HepG2 (cell line): ENCODE results near the gene UTS2R. TPM values are rescaled to one million over a fixed set of nuclear protein-coding genes. Genes with fewer than 3 reads are reported as not detected.

Experiments used
- ATAC-seq: fragments of 200-7000 bp; cut with Tn5 transposase; 3 replicates; pipeline ENCODE4 v1.9.1; 2020; ENCODE audit warnings: mild to moderate bottlenecking, moderate library complexity
- BruUV-seq: library from RNA; stranded (reverse); fragments of 400-500 nt; replicated peaks from 2 replicates; lab custom pipeline; 2021; lab: Mats Ljungman, UMichigan
- CTCF ChIA-PET: fragments of 300-600 bp; formaldehyde crosslinking; extraction: SDS; loops from one replicate; lab custom pipeline; 2021; ENCODE audit warnings: low total read pairs, inconsistent platforms, low intra/inter-chr PET ratio; lab: Yijun Ruan, JAX
- POLR2A ChIA-PET: fragments of 350-600 bp; sonication (Branson Sonifier 250); formaldehyde crosslinking; loops from one replicate; lab custom pipeline; 2020; ENCODE audit warnings: antibody characterized with exemption, inconsistent platforms; lab: Yijun Ruan, JAX
- DNase-seq: peaks from one replicate; pipeline ENCODE4 v3.0.0-alpha.2; 2015; ENCODE audit warnings: low spot score
- FAIRE-seq: peaks from 3 replicates; lab custom pipeline; 2011; peaks lifted over from hg19 to GRCh38; lab: Jason Lieb, UNC
- H2AFZ ChIP-seq: one replicate; pipeline ENCODE4 v1.6.1; 2011; ENCODE audit warnings: low read length, inconsistent platforms
- H3K27ac ChIP-seq: fragments of 300-600 bp; 3 replicates; pipeline ENCODE4 v1.8.0; 2011; ENCODE audit warnings: mixed run types, mild to moderate bottlenecking, mixed read lengths, low read length, inconsistent platforms; ENCODE audit not compliant: insufficient read depth; ENCODE audit errors: extremely low read length
- H3K27me3 ChIP-seq, 2 experiments: fragments of 200-600 bp in 1 of 2; 2 replicates in 1 of 2; 3 replicates in 1 of 2; pipeline versions ENCODE4 v1.6.0 to v1.8.0; 2011; ENCODE audit warnings: low read length in 2 of 2, mild to moderate bottlenecking in 2 of 2, moderate library complexity in 2 of 2, inconsistent platforms in 1 of 2; ENCODE audit not compliant: insufficient read depth in 2 of 2, control insufficient read depth in 1 of 2
- H3K36me3 ChIP-seq, 2 experiments: fragments of 200-600 bp in 1 of 2; replicated peaks in 1 of 2; 2 replicates in 1 of 2; 3 replicates in 1 of 2; pipeline versions ENCODE4 v1.5.1 to v1.8.0; 2011; ENCODE audit warnings: low read length in 2 of 2, inconsistent platforms in 1 of 2; ENCODE audit not compliant: insufficient read depth in 2 of 2, control insufficient read depth in 1 of 2
- H3K4me1 ChIP-seq: 2 replicates; pipeline ENCODE4 v1.5.1; 2012; ENCODE audit warnings: low read length, inconsistent platforms; ENCODE audit not compliant: insufficient read depth
- H3K4me2 ChIP-seq: 2 replicates; pipeline ENCODE4 v1.6.0; 2011; ENCODE audit warnings: low read depth, low read length, inconsistent platforms
- H3K4me3 ChIP-seq, 3 experiments: fragments of 200-600 bp in 1 of 3; sonication (generic), shearing (Covaris generic) in 1 of 3; replicated peaks in 1 of 3; 2 replicates each; pipeline ENCODE4 v1.5.1; 2011 to 2016; ENCODE audit warnings: low read length in 3 of 3, inconsistent platforms in 2 of 3, low read depth in 2 of 3, mild to moderate bottlenecking in 2 of 3, control low read depth in 1 of 3, mixed read lengths in 1 of 3; ENCODE audit not compliant: insufficient read depth in 1 of 3
- H3K79me2 ChIP-seq: one replicate; pipeline ENCODE4 v1.6.1; 2011; ENCODE audit warnings: low read length, inconsistent platforms; ENCODE audit not compliant: insufficient read depth
- H3K9ac ChIP-seq: 2 replicates; pipeline ENCODE4 v1.6.0; 2011; ENCODE audit warnings: mild to moderate bottlenecking, low read depth, low read length, inconsistent platforms; ENCODE audit not compliant: insufficient read depth
- H3K9me3 ChIP-seq: 2 replicates; pipeline ENCODE4 v1.5.1; 2012; ENCODE audit warnings: mild to moderate bottlenecking, low read length
- H4K20me1 ChIP-seq: 2 replicates; pipeline ENCODE4 v1.6.0; 2011; ENCODE audit warnings: inconsistent platforms, mild to moderate bottlenecking, low read length, moderate library complexity; ENCODE audit not compliant: insufficient read depth
- ATM ChIP-seq: fragments of 450-650 bp; IDR thresholded peaks from 2 replicates; pipeline ENCODE4 v1.7.1; 2017; ENCODE audit warnings: mild to moderate bottlenecking, borderline replicate concordance
- CEBPB ChIP-seq: IDR thresholded peaks from 2 replicates; pipeline ENCODE4 v1.6.1; 2011; ENCODE audit warnings: low read depth, low read length, improper control_type of control experiment, borderline replicate concordance
- EP300 ChIP-seq, 3 experiments: sonication (generic) in 1 of 3; formaldehyde crosslinking in 1 of 3; IDR thresholded peaks; 2 replicates each; pipeline versions ENCODE4 v1.5.1 to v1.6.1; 2011 to 2020; ENCODE audit warnings: low read depth in 2 of 3, low read length in 2 of 3, borderline replicate concordance in 1 of 3, improper control_type of control experiment in 1 of 3, mild to moderate bottlenecking in 1 of 3, missing genetic modification reagents in 1 of 3, moderate library complexity in 1 of 3
- FIP1L1 ChIP-seq: fragments of 200-400 bp; formaldehyde crosslinking; IDR thresholded peaks from 2 replicates; pipeline ENCODE4 v1.6.1; 2018; ENCODE audit warnings: low read depth, mild to moderate bottlenecking, low read length, moderate library complexity, borderline replicate concordance; ENCODE audit not compliant: insufficient read depth
- PHB2 ChIP-seq: fragments of 450-650 bp; IDR thresholded peaks from 2 replicates; pipeline ENCODE4 v1.6.1; 2018; ENCODE audit not compliant: partially characterized antibody
- PITX1 ChIP-seq: sonication (generic); formaldehyde crosslinking; IDR thresholded peaks from 2 replicates; pipeline ENCODE4 v1.5.1; 2020; ENCODE audit warnings: mild to moderate bottlenecking, missing genetic modification reagents
- RXRA ChIP-seq: sonication (generic); formaldehyde crosslinking; IDR thresholded peaks from 2 replicates; pipeline ENCODE4 v1.5.1; 2020; ENCODE audit warnings: missing genetic modification reagents
- SMAD3 ChIP-seq: sonication (generic); formaldehyde crosslinking; IDR thresholded peaks from 2 replicates; pipeline ENCODE4 v1.4.0; 2020; ENCODE audit warnings: missing genetic modification reagents
- ZEB1 ChIP-seq: IDR thresholded peaks from 2 replicates; pipeline ENCODE4 v1.6.1; 2012; ENCODE audit warnings: mild to moderate bottlenecking, low read depth, inconsistent platforms; ENCODE audit not compliant: insufficient replicate concordance
- ZNF607 ChIP-seq: sonication (generic); formaldehyde crosslinking; IDR thresholded peaks from 2 replicates; pipeline ENCODE4 v1.5.1; 2020; ENCODE audit warnings: missing genetic modification reagents, mild to moderate bottlenecking, borderline replicate concordance
- ZNF616 ChIP-seq: sonication (generic); formaldehyde crosslinking; IDR thresholded peaks from 2 replicates; pipeline ENCODE4 v1.5.0; 2020; ENCODE audit warnings: low read depth, mild to moderate bottlenecking, missing genetic modification reagents
- ZNF83 ChIP-seq: sonication (generic); formaldehyde crosslinking; IDR thresholded peaks from 2 replicates; pipeline ENCODE4 v1.4.0; 2020; ENCODE audit warnings: missing genetic modification reagents, mild to moderate bottlenecking, borderline replicate concordance
- WGBS: methylation state at CpG from one replicate; pipeline ENCODE4 v1.1.6; 2017; ENCODE audit warnings: low lambda C conversion rate; 5-methylcytosine and 5-hydroxymethylcytosine counted together
- in situ Hi-C: cut with HindIII; loops from 2 replicates; pipeline ENCODE4 v1.10.0; 2017; ENCODE audit warnings: low pct_unique_long_range_greater_than_20kb; ENCODE audit not compliant: extremely low pct_ligation_motif_present
- intact Hi-C: fragments of 100-400 bp; cut with micrococcal nuclease; formaldehyde crosslinking; loops from one replicate; pipeline ENCODE4 v1.10.0; 2022; ENCODE audit not compliant: unreplicated experiment
- polyA plus RNA-seq, 8 experiments: library from polyadenylated mRNA; depleted of rRNA in 3 of 8; stranded (reverse) in 7 of 8; unstranded in 1 of 8; fragments of >200 nt; fragmentation: Illumina TruSeq in 4 of 8; extraction: Trizol in 4 of 8; gene quantifications; 2 replicates each; pipeline versions ENCODE4 v1.2.1 to v1.2.3, GENCODE V29; 2011 to 2016; ENCODE audit warnings: low read depth in 4 of 8, missing spikeins in 1 of 8, mixed read lengths in 1 of 8; ENCODE audit not compliant: insufficient read depth in 1 of 8
- total RNA-seq, 5 experiments: library from RNA; depleted of rRNA; stranded (reverse); fragments of >200 nt; fragmentation: Illumina TruSeq; extraction: Trizol; gene quantifications; 2 replicates each; pipeline ENCODE4 v1.2.3, GENCODE V29; 2016; ENCODE audit warnings: low read depth in 1 of 5
- TF ChIP-seq, protein P1 (sequence below): sonication (generic); formaldehyde crosslinking; IDR thresholded peaks from 2 replicates; pipeline ENCODE4 v1.4.0; 2020; ENCODE audit warnings: mild to moderate bottlenecking, missing genetic modification reagents, borderline replicate concordance

UTS2R gene
- total and polyA plus RNA-seq, 2 of the 13 experiments (the other 11 are each of a cell fraction or from before 2014, with no cell fraction given), result 0.13 to 0.15 TPM

DNA sequence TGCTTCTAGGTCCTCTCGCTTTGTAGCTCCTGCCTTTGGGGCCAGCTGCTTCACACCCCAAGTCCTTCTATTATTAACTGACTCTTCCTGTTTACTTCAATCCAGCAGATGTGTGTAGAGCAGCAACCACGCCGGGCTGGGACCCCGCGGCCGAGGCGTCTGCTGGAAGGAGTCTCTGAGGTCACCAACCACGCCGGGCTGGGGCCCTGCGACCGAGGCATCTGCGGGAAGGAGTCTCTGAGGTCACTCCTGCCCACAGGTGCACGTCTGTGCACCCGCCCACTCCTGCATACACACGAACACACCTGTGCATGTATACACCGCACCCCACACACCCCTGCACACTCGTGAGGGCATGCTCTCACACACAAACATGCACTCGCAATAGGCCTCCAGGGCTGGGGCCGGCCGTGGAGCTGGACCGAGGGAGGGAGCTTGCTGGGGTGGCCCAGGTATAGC lies 20.3 kb upstream of the UTS2R start (continued):
- TF ChIP-seq EP300 (IDR thresholded peaks at IDR 0.05; ENCODE audit: low read depth in 2 of 2, low read length in 2 of 2), result peak in 1 of 2 experiments; percentile 7; a peak in 1 of 4 replicates
- TF ChIP-seq EP300 (CRISPR knock-in tag; IDR thresholded peaks at IDR 0.05; ENCODE audit: borderline replicate concordance), result no peak; the same call in 1 of the 2 replicates
- TF ChIP-seq, all 625 proteins: peak for 21

DNA sequence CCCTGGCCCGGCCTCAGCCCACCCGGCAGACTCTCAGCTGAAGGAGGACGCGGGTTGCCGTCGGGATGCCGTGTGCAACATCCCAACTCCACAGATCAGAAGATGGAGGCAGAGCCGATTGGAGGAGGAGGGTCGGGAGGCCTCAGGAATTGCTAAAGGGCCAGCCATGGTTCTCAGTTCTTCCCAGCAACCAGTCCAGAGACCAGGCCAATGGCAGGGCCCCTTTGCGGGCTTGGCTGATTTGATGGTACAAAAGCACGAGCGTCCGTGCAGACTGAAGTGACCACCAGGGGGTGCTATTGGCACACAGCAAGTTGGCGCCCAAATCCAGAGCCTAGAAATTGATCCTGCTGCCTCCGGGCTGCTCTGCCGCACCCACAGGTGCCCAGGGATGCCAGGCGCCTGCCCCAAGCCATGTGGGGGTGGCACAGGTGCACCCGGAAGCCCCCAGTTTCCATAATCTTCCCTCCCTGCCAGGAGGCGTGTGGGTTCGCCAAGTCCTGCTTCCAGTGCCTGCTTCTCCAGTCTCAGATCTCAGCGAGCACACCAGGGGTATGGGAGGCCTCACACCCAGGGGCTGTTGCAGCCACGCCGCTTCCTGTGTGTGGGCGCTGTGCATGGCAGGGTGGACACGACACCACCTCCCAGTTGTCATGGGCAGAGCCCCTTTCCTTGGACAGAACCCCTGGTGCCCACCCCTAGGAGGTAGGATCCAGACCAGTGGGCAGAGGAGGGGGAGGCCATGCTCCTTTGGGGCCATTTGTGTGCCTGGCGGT lies 19.7 kb upstream of the UTS2R start:
- Histone ChIP-seq H3K79me2 (no peaks in the 10 kb centered on the region), H3K4me1 (peaks cover 94% of the 10 kb centered on the region), H3K36me3 (no peaks in the 10 kb centered on the region), H3K4me3 (peak overlapping the region; percentile 23 to 69 (median 27); a peak in 4 of 6 replicates), H3K27ac (peak overlapping the region; percentile 4), H2AFZ (no peak overlapping the region), H3K4me2 (peak overlapping the region; percentile 87), H3K9me3 (no peaks in the 10 kb centered on the region), H4K20me1 (no peaks in the 10 kb centered on the region), H3K9ac (peak overlapping the region; percentile 25), H3K27me3 (no peaks in the 10 kb centered on the region)
- DNase-seq (peak; percentile 89), ATAC-seq (peak; percentile 81), FAIRE-seq (peak; percentile 78)
- 46% methylated on average over 15 of the region's 26 CpGs for WGBS
- BruUV-seq, result no TSS peak
- ChIA-PET POLR2A (interaction anchor here (0.7 to 2.4 kb wide), 8 partner anchors 13 to 59 kb away, joined by 3 to 11 read pairs (median 6); no protein-coding TSS in a partner anchor), CTCF (interaction anchor here (0.8 to 5.1 kb wide), 8 partner anchors 21 to 202 kb away, joined by 3 to 41 read pairs (median 4); no protein-coding TSS in a partner anchor)
- in situ Hi-C loops, result loop anchor here (5.0 to 10.0 kb wide), 3 partner anchors 35 to 203 kb away; no protein-coding TSS in a partner anchor
- intact Hi-C loops, result loop anchor here (1.0 to 5.0 kb wide), 5 partner anchors 35 to 200 kb away; no protein-coding TSS in a partner anchor
- TF ChIP-seq RXRA (CRISPR knock-in tag) (peak; percentile 18; the same call in 1 of the 2 replicates), ATM (no peak), SMAD3 (0 out of 2 replicates have a peak, but pooled peaks have one; percentile 32), ZNF607 (CRISPR knock-in tag) (peak; percentile 75; the same call in 1 of the 2 replicates), PHB2 (no peak), ZEB1 (no peak), PITX1 (no peak; the same call in 1 of the 2 replicates), FIP1L1 (no peak), ZNF83 (CRISPR knock-in tag) (peak; percentile 86; the same call in 1 of the 2 replicates), ZNF616 (no peak), CEBPB (0 out of 2 replicates have a peak, but pooled peaks have one; percentile 2)
- TF ChIP-seq, protein P1, sequence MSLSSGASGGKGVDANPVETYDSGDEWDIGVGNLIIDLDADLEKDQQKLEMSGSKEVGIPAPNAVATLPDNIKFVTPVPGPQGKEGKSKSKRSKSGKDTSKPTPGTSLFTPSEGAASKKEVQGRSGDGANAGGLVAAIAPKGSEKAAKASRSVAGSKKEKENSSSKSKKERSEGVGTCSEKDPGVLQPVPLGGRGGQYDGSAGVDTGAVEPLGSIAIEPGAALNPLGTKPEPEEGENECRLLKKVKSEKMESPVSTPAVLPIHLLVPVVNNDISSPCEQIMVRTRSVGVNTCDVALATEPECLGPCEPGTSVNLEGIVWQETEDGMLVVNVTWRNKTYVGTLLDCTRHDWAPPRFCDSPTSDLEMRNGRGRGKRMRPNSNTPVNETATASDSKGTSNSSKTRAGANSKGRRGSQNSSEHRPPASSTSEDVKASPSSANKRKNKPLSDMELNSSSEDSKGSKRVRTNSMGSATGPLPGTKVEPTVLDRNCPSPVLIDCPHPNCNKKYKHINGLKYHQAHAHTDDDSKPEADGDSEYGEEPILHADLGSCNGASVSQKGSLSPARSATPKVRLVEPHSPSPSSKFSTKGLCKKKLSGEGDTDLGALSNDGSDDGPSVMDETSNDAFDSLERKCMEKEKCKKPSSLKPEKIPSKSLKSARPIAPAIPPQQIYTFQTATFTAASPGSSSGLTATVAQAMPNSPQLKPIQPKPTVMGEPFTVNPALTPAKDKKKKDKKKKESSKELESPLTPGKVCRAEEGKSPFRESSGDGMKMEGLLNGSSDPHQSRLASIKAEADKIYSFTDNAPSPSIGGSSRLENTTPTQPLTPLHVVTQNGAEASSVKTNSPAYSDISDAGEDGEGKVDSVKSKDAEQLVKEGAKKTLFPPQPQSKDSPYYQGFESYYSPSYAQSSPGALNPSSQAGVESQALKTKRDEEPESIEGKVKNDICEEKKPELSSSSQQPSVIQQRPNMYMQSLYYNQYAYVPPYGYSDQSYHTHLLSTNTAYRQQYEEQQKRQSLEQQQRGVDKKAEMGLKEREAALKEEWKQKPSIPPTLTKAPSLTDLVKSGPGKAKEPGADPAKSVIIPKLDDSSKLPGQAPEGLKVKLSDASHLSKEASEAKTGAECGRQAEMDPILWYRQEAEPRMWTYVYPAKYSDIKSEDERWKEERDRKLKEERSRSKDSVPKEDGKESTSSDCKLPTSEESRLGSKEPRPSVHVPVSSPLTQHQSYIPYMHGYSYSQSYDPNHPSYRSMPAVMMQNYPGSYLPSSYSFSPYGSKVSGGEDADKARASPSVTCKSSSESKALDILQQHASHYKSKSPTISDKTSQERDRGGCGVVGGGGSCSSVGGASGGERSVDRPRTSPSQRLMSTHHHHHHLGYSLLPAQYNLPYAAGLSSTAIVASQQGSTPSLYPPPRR (CRISPR knock-in tag), result peak; percentile 70
